Spleen (tissue), 11 donors: ENCODE results near the gene ANKRD24. TPM values are rescaled to one million over a fixed set of nuclear protein-coding genes. Genes with fewer than 3 reads are reported as not detected.
A peak's percentile ranks its signal among the peaks of the same experiment; 100 is the strongest.

ENCODE experiments used
- DNase-seq: peaks from one replicate; pipeline ENCODE4 v3.0.0-alpha.2; 2020
- H3K27ac ChIP-seq, 8 donors: fragments of 200-600 bp; sonication (generic) in 7 of 8; 1 replicate in 4 of 8; 2 replicates in 4 of 8; pipeline versions ENCODE4 v1.5.0 to v1.8.0; 2016 to 2021; ENCODE audit warnings: inconsistent platforms in 4 of 8, mild to moderate bottlenecking in 4 of 8, moderate library complexity in 1 of 8
- H3K27me3 ChIP-seq, 7 donors: fragments of 200-600 bp; sonication (generic) in 6 of 7; replicated peaks in 1 of 7; 1 replicate in 4 of 7; 2 replicates in 3 of 7; pipeline versions ENCODE4 v1.5.0 to v1.8.0; 2016 to 2021; ENCODE audit warnings: inconsistent platforms in 3 of 7, mild to moderate bottlenecking in 1 of 7
- H3K36me3 ChIP-seq, 6 donors: fragments of 200-600 bp; sonication (generic) in 5 of 6; 1 replicate in 4 of 6; 2 replicates in 2 of 6; pipeline versions ENCODE4 v1.5.0 to v1.8.0; 2016 to 2021; ENCODE audit warnings: inconsistent platforms in 2 of 6
- H3K4me1 ChIP-seq, 6 donors: fragments of 200-600 bp; sonication (generic) in 5 of 6; 1 replicate in 3 of 6; 2 replicates in 3 of 6; pipeline versions ENCODE4 v1.5.0 to v1.8.0; 2016 to 2021; ENCODE audit warnings: inconsistent platforms in 3 of 6
- H3K4me3 ChIP-seq, 8 donors: fragments of 200-600 bp; sonication (generic) in 7 of 8; 1 replicate in 4 of 8; 2 replicates in 4 of 8; pipeline versions ENCODE4 v1.5.0 to v1.8.0; 2016 to 2021; ENCODE audit warnings: inconsistent platforms in 4 of 8, mild to moderate bottlenecking in 4 of 8, moderate library complexity in 2 of 8
- H3K9me3 ChIP-seq, 8 donors: fragments of 200-600 bp; sonication (generic) in 7 of 8; 1 replicate in 4 of 8; 2 replicates in 4 of 8; pipeline versions ENCODE4 v1.5.0 to v1.8.0; 2016 to 2021; ENCODE audit warnings: inconsistent platforms in 4 of 8
- CTCF ChIP-seq, 11 experiments: fragments of 200-600 bp in 7 of 11; fragments of 450-650 bp in 4 of 11; sonication (generic) in 4 of 11; IDR thresholded peaks in 8 of 11; conservative IDR thresholded peaks in 3 of 11; 1 replicate in 7 of 11; 2 replicates in 4 of 11; pipeline versions ENCODE4 v1.4.0 to v1.8.0; 2016 to 2021; ENCODE audit warnings: antibody characterized with exemption in 11 of 11, inconsistent platforms in 4 of 11, mild to moderate bottlenecking in 1 of 11
- POLR2A ChIP-seq, 3 donors: fragments of 450-650 bp; IDR thresholded peaks; one replicate each; pipeline ENCODE4 v1.5.1; 2017; ENCODE audit warnings: antibody characterized with exemption in 3 of 3, mild to moderate bottlenecking in 1 of 3
- POLR2AphosphoS5 ChIP-seq, 3 donors: sonication (generic); formaldehyde crosslinking; IDR thresholded peaks; one replicate each; pipeline ENCODE4 v1.5.1; 2017; ENCODE audit warnings: antibody characterized with exemption in 3 of 3
- WGBS, 5 donors: extraction: QIAGEN DNeasy Blood & Tissue Kit in 3 of 5; methylation state at CpG; one replicate each; pipeline versions ENCODE4 v1.1.5 to v1.1.7; 2013 to 2018; 5-methylcytosine and 5-hydroxymethylcytosine counted together
- intact Hi-C: fragments of 100-400 bp; cut with DNase I; formaldehyde crosslinking; loops from one replicate; pipeline ENCODE4 v1.15.0; 2023; ENCODE audit warnings: low total_unique reads
- polyA plus RNA-seq, 3 donors: library from polyadenylated mRNA; stranded (reverse); fragments of 200-250 nt; gene quantifications; one replicate each; pipeline ENCODE4 v1.2.1, GENCODE V29; 2013
- total RNA-seq, 7 donors: library from RNA; depleted of rRNA in 3 of 7; stranded (reverse); fragments of >200 nt in 3 of 7; fragmentation: NEBNext Ultra II Directional in 4 of 7; extraction: Animal tissue kit (Norgen Biotek cat#: 25700) in 4 of 7; gene quantifications; one replicate each; pipeline versions ENCODE4 v1.1.0 to v1.2.1, GENCODE V29; 2016 to 2021
- donor health status: healthy with polysubstance abuse.
- donor health status: DM: no; HTN: no; CAD: no; lungs with moderate emphysema.
- donor health status: DM: no; HTN: no; CAD: no.
- donor health status: Bipolar disorder and iron deficiency.
- donor health status: healthy.
- donor health status: DM: no; HTN: no; CAD: no.
- donor health status: DM: yes; HTN: yes; CAD: no.

Gene ANKRD24
- total and polyA plus RNA-seq, 10 donors, result 0.67 to 2.2 (median 0.96) TPM

DNA sequence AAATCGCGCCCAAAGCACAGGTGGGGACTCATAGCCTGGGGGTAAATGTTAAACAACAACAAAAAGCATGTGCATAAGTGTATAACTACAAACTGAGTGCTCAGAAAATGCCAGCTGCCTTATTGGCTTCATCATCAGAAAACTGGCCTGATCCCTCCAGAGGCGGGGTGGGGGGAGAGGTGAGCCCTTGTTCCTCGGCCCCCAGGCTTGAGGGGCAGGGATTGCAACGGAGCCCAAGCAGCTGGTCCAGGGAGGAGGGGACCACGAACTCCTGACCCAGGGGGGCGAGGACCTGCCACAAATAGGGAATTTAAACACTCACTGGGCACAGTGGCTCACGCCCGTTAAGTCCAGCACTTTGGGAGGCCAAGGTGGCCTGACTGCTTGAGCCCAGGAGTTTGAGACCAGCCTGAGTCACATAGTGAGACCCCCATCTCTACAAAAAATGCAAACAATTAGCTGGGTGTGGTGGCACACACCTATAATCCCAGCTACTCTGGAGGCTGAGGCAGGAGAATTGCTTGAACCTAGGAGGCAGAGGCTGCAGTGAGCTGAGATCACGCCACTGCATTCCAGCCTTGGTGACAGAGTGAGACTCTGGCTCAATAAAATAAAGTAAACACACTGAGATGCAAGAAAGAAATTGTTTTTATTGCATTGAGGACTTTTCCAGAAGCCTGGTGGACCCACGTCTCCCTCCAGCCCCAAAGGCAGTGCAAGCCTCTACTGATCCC is 8.8 kb upstream of the ANKRD24 start:
- TF ChIP-seq POLR2A (IDR thresholded peaks at IDR 0.05) (no peak), CTCF (IDR thresholded peaks at IDR 0.05 in 8 of 11, conservative IDR thresholded peaks at IDR 0.05 in 3 of 11) (no peak), POLR2AphosphoS5 (IDR thresholded peaks at IDR 0.05) (no peak)
- DNase-seq, result no peak
- no peak overlapping the region for H3K27ac ChIP-seq
- 44 to 63% (median 53%) methylated on average over 10 to 11 of the region's 11 CpGs for WGBS, 5 donors
- intact Hi-C loops, result no loop called here
- peaks cover 0 to 34% (median 15%) of the 10 kb centered on the region in 7 donors for H3K27me3 ChIP-seq
- H3K4me3 ChIP-seq, result no peak overlapping the region
- H3K9me3 ChIP-seq, result no peaks in the 10 kb centered on the region
- H3K4me1 ChIP-seq, result peaks cover 0 to 8% (median 7%) of the 10 kb centered on the region in 6 donors
- H3K36me3 ChIP-seq, result peaks cover 0 to 49% (median 36%) of the 10 kb centered on the region in 6 donors

DNA sequence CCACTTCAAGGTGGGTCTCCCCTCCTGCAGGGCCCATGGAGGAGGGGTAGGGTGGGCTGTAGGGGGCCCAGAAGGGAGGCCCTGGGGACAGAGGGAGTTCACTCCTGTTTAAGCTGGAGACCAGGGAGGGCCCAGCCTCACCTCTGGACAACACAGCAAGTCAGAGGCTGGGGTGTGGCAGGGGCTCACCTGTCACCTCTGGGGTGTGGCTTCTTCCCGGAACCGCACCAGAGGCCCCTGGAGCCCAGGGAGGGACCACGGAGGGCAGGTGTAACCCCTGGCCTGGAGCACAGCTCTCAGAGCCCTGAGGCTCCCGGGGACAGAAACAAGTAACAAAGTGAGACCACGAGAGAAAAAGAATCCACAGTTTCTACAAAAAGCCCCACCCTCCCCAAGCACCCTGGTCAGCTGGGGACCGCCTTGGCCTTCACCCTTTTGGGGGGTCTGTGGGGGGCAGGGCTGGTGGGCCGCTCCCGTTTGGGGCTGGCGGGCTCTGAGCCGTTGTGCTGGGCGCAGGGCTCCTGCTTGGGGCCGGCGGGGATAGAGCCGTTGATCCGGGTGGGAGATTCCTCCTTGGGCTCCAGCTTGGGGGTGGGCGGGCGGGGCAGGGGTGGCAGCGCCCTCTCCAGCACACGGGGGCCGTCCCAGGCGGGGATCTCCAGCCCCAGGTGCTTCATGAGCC is 8.1 kb upstream of the ANKRD24 start:
- Histone ChIP-seq H3K4me3 (no peak overlapping the region), H3K4me1 (peaks cover 0 to 8% (median 7%) of the 10 kb centered on the region in 6 donors), H3K36me3 (peaks cover 0 to 56% (median 42%) of the 10 kb centered on the region in 6 donors), H3K27me3 (peaks cover 0 to 27% (median 15%) of the 10 kb centered on the region in 7 donors), H3K27ac (no peak overlapping the region), H3K9me3 (no peaks in the 10 kb centered on the region)
- DNase-seq, result no peak
- intact Hi-C loops, result no loop called here
- WGBS, 5 donors, result 83 to 94% (median 88%) methylated on average over 13 to 21 of the region's 21 CpGs
- TF ChIP-seq POLR2AphosphoS5 (IDR thresholded peaks at IDR 0.05), result no peak
- no peak for TF ChIP-seq CTCF (IDR thresholded peaks at IDR 0.05 in 8 of 11, conservative IDR thresholded peaks at IDR 0.05 in 3 of 11)
- no peak for TF ChIP-seq POLR2A (IDR thresholded peaks at IDR 0.05)

- intact Hi-C loops, result no loop called here
- TF ChIP-seq POLR2A (IDR thresholded peaks at IDR 0.05), result no peak
- peak in 1 of 3 donors; percentile 3 for TF ChIP-seq POLR2AphosphoS5 (IDR thresholded peaks at IDR 0.05)
- Histone ChIP-seq H3K4me1 (peaks cover 0 to 9% (median 7%) of the 10 kb centered on the region in 6 donors), H3K9me3 (no peaks in the 10 kb centered on the region), H3K27me3 (peaks cover 0 to 27% (median 15%) of the 10 kb centered on the region in 7 donors), H3K4me3 (no peak overlapping the region), H3K36me3 (peaks cover 0 to 63% (median 46%) of the 10 kb centered on the region in 6 donors), H3K27ac (no peak overlapping the region)
- 87 to 95% (median 91%) methylated on average over 35 to 41 of the region's 41 CpGs for WGBS, 5 donors
- DNase-seq, result no peak
Measured at GRCh38 chr19:4174895-4175668, 7.4 kb upstream of the ANKRD24 start.

- TF ChIP-seq CTCF (IDR thresholded peaks at IDR 0.05 in 8 of 11, conservative IDR thresholded peaks at IDR 0.05 in 3 of 11), result no peak
- TF ChIP-seq POLR2AphosphoS5 (IDR thresholded peaks at IDR 0.05), result no peak
- TF ChIP-seq POLR2A (IDR thresholded peaks at IDR 0.05), result no peak
- intact Hi-C loops, result no loop called here
- no peak overlapping the region for H3K27ac ChIP-seq
- H3K27me3 ChIP-seq, result peaks cover 0 to 27% (median 15%) of the 10 kb centered on the region in 7 donors
- H3K4me3 ChIP-seq, result no peak overlapping the region
- no peak for DNase-seq
- H3K36me3 ChIP-seq, result peaks cover 0 to 68% (median 46%) of the 10 kb centered on the region in 6 donors
- peaks cover 4 to 14% (median 11%) of the 10 kb centered on the region in 6 donors for H3K4me1 ChIP-seq
- no peaks in the 10 kb centered on the region for H3K9me3 ChIP-seq
- WGBS, 5 donors, result 90 to 100% (median 97%) methylated on average over 4 to 12 of the region's 12 CpGs
Measured at GRCh38 chr19:4175669-4175931, 6.9 kb upstream of the ANKRD24 start.
